ENCODE results near the gene LRP10. TPM values are rescaled to one million over a fixed set of nuclear protein-coding genes. Genes with fewer than 3 reads are reported as not detected.

Gene LRP10
- total and polyA plus RNA-seq, 2 of the 4 experiments (the other 2 are of a cell fraction), result 25.1 to 118 TPM

- BruUV-seq (replicated peaks), result no TSS peak
- DNase-seq (no peak), ATAC-seq (ENCODE audit: low read depth) (no peak)
- H3K56ac ChIP-seq (ENCODE audit: extremely low read depth, insufficient read depth, low read length), result no peak overlapping the region
- dilution Hi-C loops (cut with HindIII; ENCODE audit: low sequenced_read_pairs, unreplicated experiment) (no loop called here), in situ Hi-C loops (cut with MboI; ENCODE audit: low sequenced_read_pairs) (loop anchor here (25.0 kb wide), 1 partner anchor 465 kb away; no protein-coding TSS in a partner anchor), intact Hi-C loops (cut with micrococcal nuclease) (loop anchor here (5.0 kb wide), 1 partner anchor 465 kb away; no protein-coding TSS in a partner anchor)
- peak overlapping the region; percentile 95 for H3K4ac ChIP-seq (ENCODE audit: low read depth, low read length)
- TF ChIP-seq CHD1 (IDR thresholded peaks at IDR 0.05; ENCODE audit: low read depth, low read length) (no peak), SMC3 (IDR thresholded peaks at IDR 0.05; ENCODE audit: low read depth, low read length) (no peak)
- peaks cover 36% of the 10 kb centered on the region for H3K4me1 ChIP-seq (ENCODE audit: control insufficient read depth, insufficient read depth, low read length)
- H3K9ac ChIP-seq (ENCODE audit: low read depth, low read length), result 0 out of 2 replicates have a peak overlapping the region, but pooled peaks have one; percentile 19
- peak overlapping the region; percentile 89 for H2BK20ac ChIP-seq (ENCODE audit: low read depth, low read length)
- H3K23ac ChIP-seq (ENCODE audit: low read depth, low read length), result peak overlapping the region; percentile 28; the same call in 1 of the 2 replicates
- no CpG with 5 or more reads among the region's 2 CpGs for WGBS, 2 experiments (ENCODE audit: extremely low coverage in 2 of 2, insufficient read length in 1 of 2)
- peak overlapping the region; percentile 91 for H2AK9ac ChIP-seq (replicated peaks; ENCODE audit: low read depth, low read length, poor library complexity)
- H2AK5ac ChIP-seq (ENCODE audit: low read depth, low read length), result peak overlapping the region; percentile 81; the same call in 1 of the 2 replicates
- CTCF ChIA-PET, result interaction anchor here (1.0 to 6.8 kb wide), 16 partner anchors 10 to 282 kb away, joined by 3 to 60 read pairs (median 5); partner anchors contain the start of genes LRP10 and MRPL52
- H3K14ac ChIP-seq (replicated peaks; ENCODE audit: low read depth, low read length), result peak overlapping the region; percentile 69
- peaks cover 2% of the 10 kb centered on the region for H3K9me3 ChIP-seq (ENCODE audit: control insufficient read depth, insufficient read depth, low read length)
- H4K5ac ChIP-seq (ENCODE audit: low read depth, low read length), result peak overlapping the region; percentile 18; the same call in 1 of the 2 replicates
- POLR2A ChIA-PET (ENCODE audit: unreplicated experiment), result interaction anchor here (2.4 kb wide), 1 partner anchor 15 kb away, joined by 25 read pairs; the partner anchor contains the start of gene MMP14
- H2BK120ac ChIP-seq (ENCODE audit: low read depth, low read length), result peak overlapping the region; percentile 94
- H3K9me1 ChIP-seq (ENCODE audit: insufficient read depth, low read length), result peaks cover 27% of the 10 kb centered on the region
- peak overlapping the region; percentile 34 for H3K27ac ChIP-seq (ENCODE audit: insufficient read depth, low read length)
- peaks cover 7% of the 10 kb centered on the region; the same call in 1 of the 2 replicates for H4K20me1 ChIP-seq (ENCODE audit: insufficient read depth, low read length)
- peak overlapping the region; percentile 59 to 80; a peak in 3 of 4 replicates for H4K8ac ChIP-seq (ENCODE audit: low read depth in 2 of 2, low read length in 2 of 2)
- peaks cover 0 to 31% of the 10 kb centered on the region in 2 experiments; a peak in 2 of 4 replicates for H3K79me1 ChIP-seq (ENCODE audit: low read depth in 1 of 2, low read length in 2 of 2)
- H3K27me3 ChIP-seq (ENCODE audit: control insufficient read depth, insufficient read depth, low read length), result no peaks in the 10 kb centered on the region
- no peaks in the 10 kb centered on the region for H3K36me3 ChIP-seq (ENCODE audit: control insufficient read depth, insufficient read depth, low read length)
- peak overlapping the region; percentile 97 for H2AFZ ChIP-seq (replicated peaks; ENCODE audit: low read length, poor library complexity)
- H2BK5ac ChIP-seq (ENCODE audit: low read depth, low read length, poor library complexity, severe bottlenecking), result peak overlapping the region; percentile 44
- peak overlapping the region; percentile 85 for H4K91ac ChIP-seq (ENCODE audit: insufficient read depth, low read depth, low read length)
- no peak overlapping the region for H3K4me2 ChIP-seq (ENCODE audit: low read depth, low read length)
- H2BK15ac ChIP-seq (ENCODE audit: low read depth, low read length), result peak overlapping the region; percentile 73; the same call in 1 of the 3 replicates
- H3K18ac ChIP-seq (ENCODE audit: low read depth, low read length), result peak overlapping the region; percentile 13; the same call in 1 of the 2 replicates
- H3K4me3 ChIP-seq (ENCODE audit: insufficient read depth, low read depth, low read length), result no peak overlapping the region
Observed at GRCh38 chr14:22852599-22852939, 19.0 kb upstream of the LRP10 start.
